ENCODE results near the gene LRRC56.
A peak's percentile ranks its signal among the peaks of the same experiment; 100 is the strongest.
"Not testable (repeated sequence)": the region's sequence is repeated elsewhere in the genome, so short reads cannot be mapped to it uniquely, and the experiment has no call there.

Gene LRRC56

DNA sequence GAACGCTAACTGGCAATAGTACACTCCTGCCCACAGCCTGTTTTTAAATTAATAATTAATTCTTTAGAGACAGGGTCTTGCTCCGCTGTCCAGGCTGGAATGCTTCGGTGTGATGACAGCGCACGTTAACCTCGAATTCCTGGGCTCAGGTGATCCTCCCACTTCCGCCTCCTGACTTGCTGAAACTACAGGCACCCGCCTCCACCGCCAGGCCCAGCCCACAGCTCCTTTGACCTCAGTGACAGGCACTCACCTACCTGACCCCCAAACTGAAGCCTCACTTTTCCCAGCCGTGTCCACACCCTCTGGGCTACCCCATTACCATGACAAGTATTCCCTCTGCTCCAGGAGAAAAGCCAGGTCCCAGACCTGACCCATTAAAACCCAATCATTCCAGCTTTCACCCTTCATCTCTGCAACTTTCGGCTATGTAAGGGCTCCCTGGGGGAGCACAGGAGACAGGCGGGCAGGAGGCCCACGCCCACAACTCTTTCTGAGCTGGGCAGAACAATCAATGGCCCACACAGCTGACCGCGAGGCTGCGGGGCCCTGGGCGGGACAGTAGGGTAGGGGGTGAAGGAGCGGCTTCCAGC lies 22.5 kb downstream of the LRRC56 start:
- no peak for DNase-seq (ENCODE audit: low read depth)

DNA sequence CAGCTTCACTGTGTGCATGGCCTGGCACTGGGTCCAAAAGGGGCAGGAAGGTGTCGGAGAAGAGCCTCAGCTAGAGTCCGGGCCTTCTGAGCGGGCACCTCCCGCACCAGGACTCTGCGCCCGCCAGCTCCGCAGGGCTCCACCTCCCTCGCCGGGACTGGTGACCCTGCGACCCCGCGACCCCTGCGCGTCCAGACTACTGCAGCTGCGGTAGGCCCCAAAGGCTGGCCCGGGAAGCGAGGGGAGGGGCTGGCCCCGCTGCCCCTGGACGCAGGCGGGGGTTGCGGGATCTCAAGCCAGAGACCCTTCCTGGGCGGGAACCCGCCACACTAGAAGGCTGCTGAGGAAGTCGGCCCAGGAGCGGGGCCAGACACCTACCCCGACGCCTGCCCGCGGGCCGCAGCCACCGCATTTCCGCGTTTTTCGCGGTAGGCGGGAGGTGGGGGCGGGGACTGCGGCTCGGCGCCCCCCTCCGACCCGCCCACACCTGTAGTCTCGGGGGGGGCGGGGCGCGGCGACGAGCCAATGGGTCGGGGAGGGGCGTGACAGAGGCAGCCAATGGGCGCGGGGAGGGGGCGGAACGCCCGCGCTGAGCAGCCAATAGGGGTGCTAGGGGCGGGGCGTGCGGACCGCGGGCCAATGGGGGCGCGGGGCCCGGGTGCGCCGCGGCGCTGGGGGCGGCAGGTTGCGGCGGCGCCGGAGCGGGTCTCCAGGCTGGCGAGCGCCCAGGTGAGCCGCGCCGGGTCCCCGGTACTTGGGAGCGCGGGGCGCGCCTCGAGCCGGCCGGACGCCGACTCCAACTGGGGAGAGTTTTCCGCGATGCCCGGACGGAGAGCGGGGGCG lies 23.2 kb downstream of the LRRC56 start, which contains the start of the genes LMNTD2 and RASSF7:
Gene LMNTD2, minus strand, starts transcription at position 434 of the 843 bp plus-strand sequence. Its CDS starts 22 bp downstream, at position 412.
Gene RASSF7, plus strand, starts transcription at position 666 of the 843 bp plus-strand sequence. CDS start 799 bp downstream, outside the sequence.
- peak; percentile 64 for DNase-seq (ENCODE audit: low read depth)

DNA sequence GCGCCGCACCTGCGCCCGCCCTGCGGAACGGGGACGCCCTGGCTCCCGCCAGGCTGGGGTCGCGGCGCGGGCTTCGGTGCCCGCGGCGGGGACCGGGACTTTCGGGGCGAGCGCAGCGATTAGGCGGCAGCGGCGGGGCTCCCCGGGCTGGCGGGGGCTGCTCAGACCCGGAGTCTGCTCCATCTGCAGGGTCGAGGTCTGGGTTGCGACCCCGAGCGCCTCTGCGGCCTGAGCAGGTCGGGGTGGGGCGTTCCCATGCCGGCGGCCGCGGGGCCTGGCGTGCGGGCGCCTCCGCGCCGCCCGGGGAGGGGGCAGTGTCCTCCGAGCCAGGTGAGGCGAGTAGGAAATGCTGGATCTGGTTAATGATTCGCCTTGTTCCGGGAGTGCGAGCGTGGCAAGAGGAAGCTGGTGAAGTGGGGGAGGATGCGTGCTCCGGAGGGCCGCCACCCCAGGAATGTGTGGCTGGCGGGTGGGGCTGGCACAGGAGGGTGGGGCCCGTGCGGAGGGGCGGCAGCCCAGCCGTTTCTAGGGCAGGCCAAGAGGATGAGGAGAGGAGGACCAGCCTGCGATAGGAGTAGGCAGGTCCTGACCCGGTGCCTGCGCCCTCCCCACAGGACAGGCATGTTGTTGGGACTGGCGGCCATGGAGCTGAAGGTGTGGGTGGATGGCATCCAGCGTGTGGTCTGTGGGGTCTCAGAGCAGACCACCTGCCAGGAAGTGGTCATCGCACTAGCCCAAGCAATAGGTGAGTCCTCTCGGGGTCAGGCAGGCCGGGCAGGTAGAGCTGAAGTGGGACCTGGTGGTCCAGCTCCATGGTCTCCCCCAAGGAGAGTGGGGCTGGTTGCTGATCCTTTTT lies 24.0 kb downstream of the LRRC56 start:
- no peak for DNase-seq (ENCODE audit: low read depth)

DNA sequence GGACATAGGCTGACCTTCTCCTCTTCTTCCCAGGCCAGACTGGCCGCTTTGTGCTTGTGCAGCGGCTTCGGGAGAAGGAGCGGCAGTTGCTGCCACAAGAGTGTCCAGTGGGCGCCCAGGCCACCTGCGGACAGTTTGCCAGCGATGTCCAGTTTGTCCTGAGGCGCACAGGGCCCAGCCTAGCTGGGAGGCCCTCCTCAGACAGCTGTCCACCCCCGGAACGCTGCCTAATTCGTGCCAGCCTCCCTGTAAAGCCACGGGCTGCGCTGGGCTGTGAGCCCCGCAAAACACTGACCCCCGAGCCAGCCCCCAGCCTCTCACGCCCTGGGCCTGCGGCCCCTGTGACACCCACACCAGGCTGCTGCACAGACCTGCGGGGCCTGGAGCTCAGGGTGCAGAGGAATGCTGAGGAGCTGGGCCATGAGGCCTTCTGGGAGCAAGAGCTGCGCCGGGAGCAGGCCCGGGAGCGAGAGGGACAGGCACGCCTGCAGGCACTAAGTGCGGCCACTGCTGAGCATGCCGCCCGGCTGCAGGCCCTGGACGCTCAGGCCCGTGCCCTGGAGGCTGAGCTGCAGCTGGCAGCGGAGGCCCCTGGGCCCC lies 24.8 kb downstream of the LRRC56 start:
- no peak for DNase-seq (ENCODE audit: low read depth)

DNA sequence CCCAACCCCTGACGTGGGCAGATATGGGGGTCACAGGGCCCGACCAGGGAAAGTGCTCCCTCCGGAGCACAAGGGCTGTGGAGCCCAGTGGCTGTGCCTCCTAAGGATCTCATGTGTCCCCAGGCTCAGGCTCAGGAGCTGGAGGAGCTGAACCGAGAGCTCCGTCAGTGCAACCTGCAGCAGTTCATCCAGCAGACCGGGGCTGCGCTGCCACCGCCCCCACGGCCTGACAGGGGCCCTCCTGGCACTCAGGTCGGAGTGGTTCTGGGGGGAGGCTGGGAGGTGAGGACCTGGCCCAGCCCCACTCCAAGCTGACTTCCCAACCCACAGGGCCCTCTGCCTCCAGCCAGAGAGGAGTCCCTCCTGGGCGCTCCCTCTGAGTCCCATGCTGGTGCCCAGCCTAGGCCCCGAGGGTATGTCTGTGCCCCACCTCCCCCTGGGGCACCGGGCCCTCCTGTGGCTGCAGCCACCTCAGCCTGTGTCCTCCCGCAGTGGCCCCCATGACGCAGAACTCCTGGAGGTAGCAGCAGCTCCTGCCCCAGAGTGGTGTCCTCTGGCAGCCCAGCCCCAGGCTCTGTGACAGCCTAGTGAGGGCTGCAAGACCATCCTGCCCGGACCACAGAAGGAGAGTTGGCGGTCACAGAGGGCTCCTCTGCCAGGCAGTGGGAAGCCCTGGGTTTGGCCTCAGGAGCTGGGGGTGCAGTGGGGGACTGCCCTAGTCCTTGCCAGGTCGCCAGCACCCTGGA lies 25.9 kb downstream of the LRRC56 start:
- DNase-seq (ENCODE audit: low read depth), result no peak

DNA sequence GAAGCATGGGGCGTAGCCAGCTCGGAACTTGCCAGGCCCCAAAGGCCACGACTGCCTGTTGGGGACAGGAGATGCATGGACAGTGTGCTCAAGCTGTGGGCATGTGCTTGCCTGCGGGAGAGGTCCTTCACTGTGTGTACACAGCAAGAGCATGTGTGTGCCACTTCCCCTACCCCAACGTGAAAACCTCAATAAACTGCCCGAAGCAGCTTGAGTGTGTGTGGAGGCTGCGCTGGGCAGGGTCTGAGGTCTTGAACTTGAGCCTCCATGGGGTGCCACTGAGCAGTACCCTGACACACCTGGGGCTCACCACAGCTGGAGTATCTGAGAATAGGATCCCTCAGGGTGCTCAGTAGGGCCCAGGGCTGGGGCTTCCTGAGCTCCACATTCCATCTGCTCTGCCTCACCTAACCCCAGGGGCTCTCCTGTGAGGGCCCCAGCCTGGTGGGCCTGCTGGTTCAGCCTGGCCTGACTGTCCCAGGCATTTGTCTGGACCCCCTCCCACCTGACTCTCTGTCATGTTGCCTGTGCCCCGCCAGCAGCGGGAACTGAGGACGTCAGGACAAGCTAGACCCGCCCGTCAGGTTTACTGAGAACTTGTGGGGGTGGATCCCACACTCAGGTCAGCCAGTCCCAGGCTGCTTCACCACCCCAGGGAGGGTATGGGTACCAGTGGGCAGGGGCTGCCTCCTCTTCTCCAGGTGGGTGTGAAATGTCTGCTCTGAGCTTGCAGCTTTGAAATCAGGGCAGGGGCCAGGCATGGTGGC lies 26.7 kb downstream of the LRRC56 start:
- no peak for DNase-seq (ENCODE audit: low read depth)

DNA sequence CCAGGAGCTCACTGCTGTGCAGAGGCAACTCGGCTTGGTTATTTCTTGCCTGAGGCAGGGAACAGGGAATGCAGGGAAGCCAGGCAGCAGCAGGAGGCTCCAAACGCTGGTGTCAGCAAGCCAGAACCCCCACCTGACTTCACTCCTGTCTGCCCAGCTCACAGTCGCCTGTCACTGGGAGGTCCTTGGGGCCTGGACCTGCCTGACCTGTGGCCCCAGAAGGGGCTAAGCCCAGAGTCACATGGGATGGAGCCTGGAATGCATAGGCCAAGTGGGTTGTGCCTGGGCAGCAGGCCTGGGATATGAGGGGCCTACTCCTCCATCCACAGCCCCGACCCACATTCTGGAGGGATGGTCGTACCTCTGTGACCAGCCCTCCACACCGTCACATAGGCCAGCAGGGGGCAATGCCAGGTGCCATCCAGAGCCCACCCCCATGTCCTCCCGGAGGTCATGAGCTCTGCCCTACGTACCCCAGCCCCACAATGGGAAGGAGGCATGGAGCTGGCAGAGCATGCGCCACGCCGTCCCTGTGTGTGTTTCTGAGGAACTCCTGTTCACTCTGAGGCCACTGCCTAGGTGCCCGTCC lies 28.7 kb downstream of the LRRC56 start:
- DNase-seq (ENCODE audit: low read depth), result no peak

DNA sequence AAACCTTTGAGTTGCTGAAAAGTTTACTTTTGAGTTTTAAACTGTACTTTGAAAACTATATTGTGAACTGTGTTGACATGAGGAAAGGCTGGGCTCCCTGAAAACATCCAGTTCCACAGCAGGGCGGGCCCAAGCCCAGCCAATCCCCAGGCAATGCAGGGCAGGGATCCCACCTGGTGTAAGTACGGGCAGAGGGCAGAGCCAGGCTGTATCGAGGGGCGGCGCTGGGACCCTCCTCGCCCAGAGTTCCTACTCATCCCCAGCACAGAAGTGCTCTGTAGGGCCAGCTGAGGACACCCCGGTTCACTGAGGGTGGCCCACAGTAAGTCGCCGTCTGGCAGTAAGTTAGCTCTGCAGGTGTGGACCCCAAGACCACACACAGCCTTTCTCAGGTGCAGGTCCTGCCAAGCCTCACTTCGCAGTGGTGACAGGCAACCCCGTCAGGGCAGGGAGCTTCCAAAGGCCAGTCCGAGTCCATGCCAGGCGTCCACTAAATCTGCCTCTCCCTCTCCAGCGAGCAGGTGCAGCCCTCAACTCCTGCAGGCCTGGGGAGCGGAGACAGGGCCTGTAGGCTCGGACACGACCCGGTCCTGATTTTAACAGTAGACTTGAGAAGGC lies 29.8 kb downstream of the LRRC56 start:
- DNase-seq (ENCODE audit: low read depth), result no peak

DNA sequence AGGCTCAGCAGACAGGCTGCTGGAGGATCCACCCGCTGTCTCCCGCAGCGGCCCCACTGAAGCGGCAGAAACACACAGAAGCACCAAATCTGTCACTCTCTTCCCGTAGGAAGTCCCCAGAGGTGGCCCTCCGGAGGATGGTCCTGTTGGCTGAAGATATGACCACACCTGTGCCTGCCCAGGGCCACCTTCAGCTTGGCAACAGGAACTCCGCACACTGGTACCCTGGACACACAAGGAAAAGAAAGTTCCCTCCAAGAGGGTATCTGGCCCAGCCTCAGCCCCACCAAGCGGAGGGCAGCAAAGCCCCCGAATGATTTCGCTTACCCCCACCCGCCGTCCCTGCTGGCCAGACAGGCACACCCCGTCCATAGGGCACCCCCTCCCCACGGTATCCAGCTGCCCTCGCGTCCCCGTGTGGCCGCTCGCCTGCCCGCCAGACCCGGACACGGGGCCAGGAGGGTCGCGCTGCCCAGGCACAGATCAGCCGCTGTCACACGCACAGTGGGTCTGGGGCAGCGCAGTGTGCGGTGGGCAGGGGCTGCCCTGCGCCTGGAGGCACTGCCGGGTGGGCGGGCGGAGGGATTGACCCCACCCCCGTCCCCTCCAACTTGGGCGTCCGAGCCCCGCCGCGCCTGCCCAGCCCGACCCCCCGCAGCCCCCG lies 30.4 kb downstream of the LRRC56 start:
- no peak for DNase-seq (ENCODE audit: low read depth)

DNA sequence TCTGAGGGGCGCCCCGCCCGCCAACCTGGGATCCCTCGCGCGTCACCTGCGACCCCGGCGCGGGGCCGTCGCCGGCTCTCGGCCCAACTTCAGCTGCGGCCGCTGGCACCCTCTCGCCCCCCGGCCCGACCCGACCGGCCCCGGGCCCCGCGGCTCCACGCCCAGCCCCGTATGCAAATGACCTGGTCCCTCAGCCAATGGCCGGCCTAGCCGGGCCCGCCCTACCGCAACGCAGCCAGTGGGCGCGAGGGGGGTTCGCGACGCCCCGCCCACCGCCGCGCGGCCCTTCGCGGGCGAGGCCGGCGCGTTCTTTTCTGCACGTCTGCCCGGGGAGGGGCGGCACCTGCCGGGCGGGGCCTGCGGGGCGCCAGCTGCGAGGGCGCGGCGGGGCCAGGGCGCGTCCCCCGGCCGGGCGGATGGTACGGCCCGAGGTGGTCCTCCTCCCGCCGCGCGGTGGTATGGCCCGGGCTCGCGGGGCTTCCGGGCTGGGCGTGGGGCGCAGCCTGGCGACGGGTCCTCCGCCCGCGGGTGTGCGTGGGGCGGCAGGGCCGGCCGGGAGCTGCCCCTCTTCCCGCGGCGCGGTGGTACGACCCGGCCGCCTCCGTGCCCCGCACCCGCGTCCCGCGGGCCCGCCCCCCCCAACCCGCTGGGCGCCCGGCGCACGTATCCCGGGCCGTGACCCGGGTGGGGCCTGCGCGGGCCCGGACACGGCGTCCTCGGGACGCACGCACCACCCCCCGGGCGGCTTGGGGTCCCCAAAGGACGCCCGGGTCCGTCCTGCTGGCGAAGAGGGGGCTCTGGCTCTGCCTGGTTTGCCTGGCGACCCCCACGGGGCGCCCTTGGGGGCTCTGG lies 31.2 kb downstream of the LRRC56 start:
- DNase-seq (ENCODE audit: low read depth), result peak; percentile 89

DNA sequence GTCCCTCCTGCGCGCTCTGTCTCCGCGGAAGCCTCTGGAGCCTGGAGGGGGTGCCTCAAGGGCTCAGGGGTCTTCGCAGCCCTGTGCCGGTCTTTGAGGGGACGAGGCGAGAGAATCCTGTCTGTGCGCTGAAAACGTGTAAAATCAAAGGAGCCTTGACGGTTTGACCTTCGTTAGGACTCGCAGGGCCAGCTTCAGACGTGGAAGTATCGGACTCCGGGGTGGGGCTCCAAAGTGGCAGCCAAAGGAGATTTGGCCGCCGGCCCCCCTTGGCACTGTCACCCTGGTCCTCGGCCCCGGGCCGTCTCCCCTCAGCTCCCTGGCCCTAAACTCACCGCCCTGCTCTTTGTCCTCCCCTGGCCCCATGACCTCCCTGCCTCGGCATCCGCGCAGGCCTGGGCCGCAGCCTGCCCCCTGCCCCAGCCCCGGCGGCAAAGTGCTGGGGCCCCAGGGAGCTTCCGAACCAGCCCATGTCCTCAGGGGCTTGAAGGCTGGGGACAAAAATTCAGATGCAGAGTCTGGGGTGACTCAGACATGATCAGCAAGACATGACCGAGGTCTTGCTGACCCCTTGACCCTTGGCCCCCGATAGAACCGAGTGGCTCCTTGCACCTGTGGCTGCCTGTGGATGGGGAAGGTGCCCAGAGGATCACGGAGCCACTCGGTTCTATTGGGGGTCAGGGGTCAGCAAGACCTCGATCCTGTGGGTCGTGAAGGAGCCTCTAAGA lies 32.0 kb downstream of the LRRC56 start:
- no peak for DNase-seq (ENCODE audit: low read depth)

DNA sequence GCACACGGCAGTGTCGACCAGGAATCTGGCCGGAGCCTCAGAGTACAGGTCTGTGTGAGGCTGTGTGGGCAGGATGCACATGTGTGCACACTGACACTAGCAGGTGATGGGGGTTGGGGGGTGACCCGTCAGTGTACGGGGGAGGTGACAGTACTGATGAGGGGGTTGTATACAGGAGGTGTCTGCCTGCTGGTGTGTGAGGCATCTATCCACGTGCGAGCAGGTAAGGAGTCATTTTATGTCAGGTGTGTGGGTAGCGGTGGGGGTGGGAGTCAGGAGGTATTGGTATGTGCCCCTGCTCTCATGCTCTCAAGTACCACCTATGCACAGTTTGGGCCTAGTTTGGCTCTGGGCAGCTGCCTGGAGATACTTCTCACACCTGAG lies 34.5 kb downstream of the LRRC56 start:
- no peak for DNase-seq (ENCODE audit: low read depth)

DNA sequence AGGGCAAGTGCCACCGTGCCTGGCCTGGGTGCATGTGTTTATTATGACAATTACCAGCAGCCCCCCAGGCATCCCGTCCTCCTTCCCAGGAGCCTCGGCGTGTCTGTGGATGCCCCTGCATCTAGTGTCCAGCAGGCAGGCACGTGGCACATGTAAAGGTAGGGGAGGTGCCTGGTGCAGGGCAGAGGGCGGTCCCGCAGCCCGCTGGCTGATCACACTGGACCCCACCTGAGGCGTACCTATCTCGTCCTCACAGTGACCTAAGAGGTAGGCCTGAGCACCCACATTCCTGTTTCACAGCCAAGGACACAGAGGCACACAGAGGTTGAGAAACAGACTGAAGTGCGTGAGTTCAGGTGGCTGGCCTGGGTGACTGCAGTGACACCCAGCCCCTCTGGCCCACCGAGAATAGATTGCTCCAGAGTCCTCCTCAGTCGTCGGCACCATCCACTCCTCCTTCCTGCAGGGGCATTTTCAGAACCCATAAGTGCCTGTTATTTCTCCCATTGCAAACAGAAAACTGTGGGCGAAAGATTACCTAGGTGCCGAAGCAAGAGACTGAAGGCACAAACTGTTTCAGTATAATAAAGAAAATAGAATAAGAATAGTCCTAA lies 35.9 kb downstream of the LRRC56 start:
- DNase-seq (ENCODE audit: low read depth), result no peak

DNA sequence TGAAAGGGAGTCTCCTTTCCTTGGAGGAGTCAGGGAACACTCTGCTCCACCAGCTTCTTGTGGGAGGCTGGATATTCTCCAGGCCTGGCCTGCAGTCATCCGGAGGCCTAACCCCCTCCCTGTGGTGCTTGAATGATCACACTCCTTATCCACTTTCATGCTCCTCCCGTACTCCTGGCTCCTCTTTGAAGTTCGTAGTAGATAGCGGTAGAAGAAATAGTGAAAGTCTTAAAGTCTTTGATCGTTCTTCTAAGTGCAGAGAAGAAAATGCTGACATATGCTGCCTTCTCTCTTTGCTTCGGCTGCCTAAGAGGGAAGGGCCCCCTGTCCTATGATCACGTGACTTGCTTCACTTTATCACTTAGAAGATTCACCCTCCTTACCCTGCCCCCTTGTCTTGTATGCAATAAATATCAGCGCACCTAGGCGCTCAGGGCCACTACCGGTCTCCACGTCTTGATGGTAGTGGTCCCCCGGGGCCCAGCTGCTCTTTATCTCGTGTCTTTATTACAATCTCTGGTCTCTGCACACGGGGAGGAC lies 36.8 kb downstream of the LRRC56 start:
- DNase-seq (ENCODE audit: low read depth), result not testable (repeated sequence)

DNA sequence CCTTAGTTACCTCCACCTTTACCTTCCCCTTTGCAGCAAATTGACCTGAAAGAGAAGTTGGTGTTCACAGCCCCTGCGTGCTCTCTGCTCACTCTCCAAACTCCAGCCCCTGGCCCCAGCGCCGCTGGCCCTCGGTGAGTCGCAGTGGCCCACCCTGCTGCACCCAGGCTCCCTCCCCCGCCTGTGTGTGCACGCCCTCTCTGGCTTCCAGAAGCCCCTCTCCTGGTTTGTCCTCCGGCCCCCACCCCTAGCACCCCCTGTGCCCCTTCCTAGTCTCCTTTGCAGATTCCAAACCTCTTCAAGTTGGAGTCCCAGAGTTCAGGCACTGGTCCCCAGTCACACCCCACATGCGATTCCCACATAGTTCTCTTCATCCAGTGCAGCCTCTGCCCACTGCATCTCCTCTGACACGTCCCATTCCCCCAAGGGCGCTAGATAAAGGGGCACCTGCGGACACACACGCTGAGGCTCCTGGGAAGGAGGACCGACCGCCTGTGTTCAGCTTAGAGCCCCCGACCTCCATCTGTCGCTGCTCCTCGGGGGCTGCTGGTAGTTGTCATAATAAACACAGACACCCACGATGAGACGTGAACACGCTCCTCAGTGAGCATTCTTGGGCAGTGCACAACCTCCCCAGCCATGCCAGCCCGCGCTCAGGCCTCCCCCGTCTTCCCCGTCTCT lies 37.4 kb downstream of the LRRC56 start:
- no peak for DNase-seq (ENCODE audit: low read depth)

DNA sequence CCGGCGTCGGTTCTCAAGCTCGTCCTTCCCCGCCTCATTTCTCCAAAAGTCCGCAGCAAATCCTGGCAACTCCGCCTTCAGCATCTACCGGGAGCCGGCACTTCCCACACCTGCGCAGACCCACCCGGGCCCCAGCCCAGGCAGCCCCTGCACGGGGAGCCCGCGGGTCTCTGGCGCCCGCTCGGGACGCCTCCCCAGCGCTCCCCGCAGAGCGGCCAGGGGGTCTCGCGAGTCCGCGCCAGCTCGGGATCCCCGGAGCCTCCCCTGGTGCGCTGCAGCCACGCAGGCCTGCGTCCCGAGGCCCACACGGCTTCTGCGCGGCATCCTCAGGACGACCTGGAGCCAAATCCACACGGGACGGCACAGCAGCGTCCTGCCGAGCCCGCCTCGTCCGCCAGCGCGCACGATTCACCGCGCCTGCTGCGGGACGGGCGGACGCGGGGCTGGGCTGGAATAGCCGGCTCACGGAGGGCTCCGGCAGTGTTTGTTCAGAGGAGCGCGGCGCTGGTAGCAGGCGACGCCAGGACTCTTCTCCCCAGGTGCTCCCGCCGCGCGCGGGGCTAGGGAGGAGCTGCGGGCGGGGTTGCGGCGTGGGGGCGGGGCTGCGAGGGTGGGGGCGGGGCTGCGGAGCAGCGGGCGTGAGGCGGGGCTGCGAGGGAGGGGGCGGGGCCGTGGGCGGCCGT lies 38.1 kb downstream of the LRRC56 start:
- DNase-seq (ENCODE audit: low read depth), result peak; percentile 21
